OCI-LY1 (cell line): ENCODE measurements around the gene SCAMP3.

ENCODE experiments used
- EZH2 ChIP-seq: fragments of 200-600 bp; sonication (generic), shearing (Covaris generic); IDR thresholded peaks from 2 replicates; pipeline ENCODE4 v1.8.0; 2017; ENCODE audit warnings: borderline replicate concordance, mixed run types, mild to moderate bottlenecking, antibody characterized with exemption, low read length, moderate library complexity, mixed read lengths
- TF ChIP-seq, protein P1 (sequence below): fragments of 200-600 bp; sonication (generic), shearing (Covaris generic); IDR thresholded peaks from 2 replicates; pipeline ENCODE4 v1.5.1; 2017; ENCODE audit warnings: mild to moderate bottlenecking, antibody characterized with exemption, low read length, moderate library complexity, mixed read lengths

GRCh38 chr1:155226188-155226909 lies 35.8 kb downstream of the SCAMP3 start:
- TF ChIP-seq, protein P1, sequence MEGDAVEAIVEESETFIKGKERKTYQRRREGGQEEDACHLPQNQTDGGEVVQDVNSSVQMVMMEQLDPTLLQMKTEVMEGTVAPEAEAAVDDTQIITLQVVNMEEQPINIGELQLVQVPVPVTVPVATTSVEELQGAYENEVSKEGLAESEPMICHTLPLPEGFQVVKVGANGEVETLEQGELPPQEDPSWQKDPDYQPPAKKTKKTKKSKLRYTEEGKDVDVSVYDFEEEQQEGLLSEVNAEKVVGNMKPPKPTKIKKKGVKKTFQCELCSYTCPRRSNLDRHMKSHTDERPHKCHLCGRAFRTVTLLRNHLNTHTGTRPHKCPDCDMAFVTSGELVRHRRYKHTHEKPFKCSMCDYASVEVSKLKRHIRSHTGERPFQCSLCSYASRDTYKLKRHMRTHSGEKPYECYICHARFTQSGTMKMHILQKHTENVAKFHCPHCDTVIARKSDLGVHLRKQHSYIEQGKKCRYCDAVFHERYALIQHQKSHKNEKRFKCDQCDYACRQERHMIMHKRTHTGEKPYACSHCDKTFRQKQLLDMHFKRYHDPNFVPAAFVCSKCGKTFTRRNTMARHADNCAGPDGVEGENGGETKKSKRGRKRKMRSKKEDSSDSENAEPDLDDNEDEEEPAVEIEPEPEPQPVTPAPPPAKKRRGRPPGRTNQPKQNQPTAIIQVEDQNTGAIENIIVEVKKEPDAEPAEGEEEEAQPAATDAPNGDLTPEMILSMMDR: peak; percentile 87
- TF ChIP-seq EZH2: no peak
